ENCODE data around the gene ZDBF2. TPM values are rescaled to one million over a fixed set of nuclear protein-coding genes. Genes with fewer than 3 reads are reported as not detected.

ZDBF2 gene
- total RNA-seq, 1 donor, result 12.7 TPM

- H3K4me3 ChIP-seq (ENCODE audit: insufficient read depth, low read length), result no peak overlapping the region
- no peaks in the 10 kb centered on the region for H4K20me1 ChIP-seq (ENCODE audit: insufficient read depth, low read length)
- H3K79me2 ChIP-seq (ENCODE audit: insufficient read depth, low read length), result no peaks in the 10 kb centered on the region
- no peaks in the 10 kb centered on the region for H3K27me3 ChIP-seq (ENCODE audit: insufficient read depth, low read length)
- no peak overlapping the region for H2AFZ ChIP-seq (ENCODE audit: low read length)
- no peaks in the 10 kb centered on the region for H3K9me3 ChIP-seq (ENCODE audit: low read depth, low read length)
- no peak overlapping the region for H3K4me2 ChIP-seq (ENCODE audit: insufficient read depth, low read length)
- DNase-seq (ENCODE audit: insufficient read length, low spot score, missing footprints), result no peak
- no peak overlapping the region for H3K27ac ChIP-seq (ENCODE audit: low read depth, low read length)
- H3K36me3 ChIP-seq (ENCODE audit: insufficient read depth, low read length), result no peaks in the 10 kb centered on the region
- TF ChIP-seq CTCF (IDR thresholded peaks at IDR 0.05; ENCODE audit: extremely low read depth, low read depth, low read length), result no peak
- H3K4me1 ChIP-seq (ENCODE audit: insufficient read depth, low read length), result no peaks in the 10 kb centered on the region
These were observed 36.6 kb downstream of the ZDBF2 start for GRCh38 chr2:206311026-206311425.

- no peaks in the 10 kb centered on the region for H4K20me1 ChIP-seq (ENCODE audit: insufficient read depth, low read length)
- no peak for TF ChIP-seq CTCF (IDR thresholded peaks at IDR 0.05; ENCODE audit: extremely low read depth, low read depth, low read length)
These were observed 41.7 kb downstream of the ZDBF2 start for GRCh38 chr2:206316141-206316540.

GRCh38 chr2:206323033-206323432 is 48.6 kb downstream of the ZDBF2 start:
- Histone ChIP-seq H3K36me3 (ENCODE audit: insufficient read depth, low read length) (no peaks in the 10 kb centered on the region), H3K27me3 (ENCODE audit: insufficient read depth, low read length) (no peaks in the 10 kb centered on the region), H3K9me3 (ENCODE audit: low read depth, low read length) (no peaks in the 10 kb centered on the region), H4K20me1 (ENCODE audit: insufficient read depth, low read length) (no peaks in the 10 kb centered on the region), H3K4me1 (ENCODE audit: insufficient read depth, low read length) (no peaks in the 10 kb centered on the region), H3K79me2 (ENCODE audit: insufficient read depth, low read length) (no peaks in the 10 kb centered on the region), H3K27ac (ENCODE audit: low read depth, low read length) (no peak overlapping the region), H3K4me3 (ENCODE audit: insufficient read depth, low read length) (no peak overlapping the region), H3K4me2 (ENCODE audit: insufficient read depth, low read length) (no peak overlapping the region), H2AFZ (ENCODE audit: low read length) (no peak overlapping the region)
- no peak for DNase-seq (ENCODE audit: insufficient read length, low spot score, missing footprints)
- no peak for TF ChIP-seq CTCF (IDR thresholded peaks at IDR 0.05; ENCODE audit: extremely low read depth, low read depth, low read length)

More at GRCh38 chr2:206316141-206316540, 41.7 kb downstream of the ZDBF2 start:
- DNase-seq (ENCODE audit: insufficient read length, low spot score, missing footprints), result no peak
- no peak overlapping the region for H3K4me3 ChIP-seq (ENCODE audit: insufficient read depth, low read length)
- no peak overlapping the region for H2AFZ ChIP-seq (ENCODE audit: low read length)
- H3K9me3 ChIP-seq (ENCODE audit: low read depth, low read length), result no peaks in the 10 kb centered on the region
- H3K4me1 ChIP-seq (ENCODE audit: insufficient read depth, low read length), result no peaks in the 10 kb centered on the region
- no peaks in the 10 kb centered on the region for H3K79me2 ChIP-seq (ENCODE audit: insufficient read depth, low read length)
- H3K27ac ChIP-seq (ENCODE audit: low read depth, low read length), result no peak overlapping the region
- no peaks in the 10 kb centered on the region for H3K27me3 ChIP-seq (ENCODE audit: insufficient read depth, low read length)
- H3K4me2 ChIP-seq (ENCODE audit: insufficient read depth, low read length), result no peak overlapping the region
- H3K36me3 ChIP-seq (ENCODE audit: insufficient read depth, low read length), result no peaks in the 10 kb centered on the region

GRCh38 chr2:206323486-206323885 is 49.0 kb downstream of the ZDBF2 start:
- Histone ChIP-seq H3K4me2 (ENCODE audit: insufficient read depth, low read length) (no peak overlapping the region), H3K79me2 (ENCODE audit: insufficient read depth, low read length) (no peaks in the 10 kb centered on the region), H3K4me3 (ENCODE audit: insufficient read depth, low read length) (no peak overlapping the region), H3K4me1 (ENCODE audit: insufficient read depth, low read length) (no peaks in the 10 kb centered on the region), H2AFZ (ENCODE audit: low read length) (no peak overlapping the region), H4K20me1 (ENCODE audit: insufficient read depth, low read length) (no peaks in the 10 kb centered on the region), H3K27me3 (ENCODE audit: insufficient read depth, low read length) (no peaks in the 10 kb centered on the region), H3K27ac (ENCODE audit: low read depth, low read length) (no peak overlapping the region), H3K36me3 (ENCODE audit: insufficient read depth, low read length) (no peaks in the 10 kb centered on the region), H3K9me3 (ENCODE audit: low read depth, low read length) (no peaks in the 10 kb centered on the region)
- no peak for TF ChIP-seq CTCF (IDR thresholded peaks at IDR 0.05; ENCODE audit: extremely low read depth, low read depth, low read length)
- no peak for DNase-seq (ENCODE audit: insufficient read length, low spot score, missing footprints)

All from osteoblast (primary cell).